A549 (cell line): ENCODE data around the gene GMDS. TPM values are rescaled to one million over a fixed set of nuclear protein-coding genes. Genes with fewer than 3 reads are reported as not detected.

ENCODE experiments used
- ATAC-seq, 2 experiments: fragments of 200-7000 bp in 1 of 2; fragments of >200 bp in 1 of 2; cut with Nextera tagmentation in 1 of 2; cut with Tn5 transposase in 1 of 2; 3 replicates each; pipeline versions ENCODE4 v1.8.0 to v1.9.1; 2018 to 2020; ENCODE audit warnings: mild to moderate bottlenecking in 1 of 2, moderate library complexity in 1 of 2
- CTCF ChIA-PET: fragments of 300-600 bp; sonication (Branson Sonifier 250); formaldehyde crosslinking; extraction: SDS; loops from one replicate; lab custom pipeline; 2021; ENCODE audit warnings: antibody characterized with exemption, inconsistent platforms; lab: Yijun Ruan, JAX
- POLR2A ChIA-PET: fragments of 350-600 bp; formaldehyde crosslinking; extraction: SDS; loops from one replicate; lab custom pipeline; 2021; ENCODE audit warnings: antibody characterized with exemption, inconsistent platforms; lab: Yijun Ruan, JAX
- DNase-seq, 2 experiments: peaks; one replicate each; pipeline versions ENCODE4 v3.0.0 to v3.0.0-alpha.2; 2011 to 2016; ENCODE audit warnings: low read depth in 1 of 2, low spot score in 1 of 2
- FAIRE-seq: peaks from 2 replicates; lab custom pipeline; 2011; peaks lifted over from hg19 to GRCh38; lab: Jason Lieb, UNC
- H3K27ac ChIP-seq, 2 experiments: fragments of >200 bp; sonication (Bioruptor Twin); formaldehyde crosslinking; 3 replicates each; pipeline ENCODE4 v1.5.1; 2016 to 2017
- H3K4me1 ChIP-seq: fragments of >200 bp; sonication (Bioruptor Twin); formaldehyde crosslinking; 3 replicates; pipeline ENCODE4 v1.6.1; 2016
- H3K4me2 ChIP-seq: fragments of >200 bp; sonication (Bioruptor Twin); formaldehyde crosslinking; 3 replicates; pipeline ENCODE4 v1.6.1; 2016
- H3K4me3 ChIP-seq: fragments of >200 bp; sonication (Bioruptor Twin); formaldehyde crosslinking; 3 replicates; pipeline ENCODE4 v1.5.1; 2016
- H3K9me3 ChIP-seq: fragments of >200 bp; sonication (Bioruptor Twin); formaldehyde crosslinking; 3 replicates; pipeline ENCODE4 v1.6.1; 2016
- ATOH8 ChIP-seq: fragments of 250-450 bp; sonication (Bioruptor Pico); IDR thresholded peaks from 2 replicates; pipeline ENCODE4 v1.5.0; 2020; ENCODE audit warnings: low read depth, mild to moderate bottlenecking, moderate library complexity
- CBX2 ChIP-seq: fragments of 200-600 bp; sonication (generic); IDR thresholded peaks from 2 replicates; pipeline ENCODE4 v1.6.1; 2016; ENCODE audit warnings: low read depth, mild to moderate bottlenecking, borderline replicate concordance
- CHD2 ChIP-seq: fragments of 150-350 bp; IDR thresholded peaks from 2 replicates; pipeline ENCODE4 v1.6.1; 2014; ENCODE audit warnings: low read length; ENCODE audit not compliant: partially characterized antibody
- CHD4 ChIP-seq: fragments of 200-600 bp; sonication (generic); IDR thresholded peaks from 2 replicates; pipeline ENCODE4 v1.6.1; 2016; ENCODE audit warnings: antibody characterized with exemption, mild to moderate bottlenecking, borderline replicate concordance
- CTCF ChIP-seq: fragments of >200 bp; sonication (Bioruptor Twin); formaldehyde crosslinking; IDR thresholded peaks from 3 replicates; pipeline ENCODE4 v1.5.1; 2016
- E2F6 ChIP-seq: IDR thresholded peaks from 2 replicates; pipeline ENCODE4 v1.6.1; 2012; ENCODE audit warnings: low read depth, borderline replicate concordance
- EHMT2 ChIP-seq: fragments of 200-600 bp; sonication (generic); IDR thresholded peaks from 2 replicates; pipeline ENCODE4 v1.6.1; 2016; ENCODE audit warnings: antibody characterized with exemption, low read depth, mild to moderate bottlenecking, moderate library complexity
- HOXB5 ChIP-seq: fragments of 250-450 bp; sonication (Bioruptor Pico); IDR thresholded peaks from 2 replicates; pipeline ENCODE4 v1.5.0; 2020; ENCODE audit warnings: mild to moderate bottlenecking, moderate library complexity
- JUNB ChIP-seq: fragments of >200 bp; sonication (Bioruptor Twin); formaldehyde crosslinking; IDR thresholded peaks from 2 replicates; pipeline ENCODE4 v1.6.1; 2016
- KDM1A ChIP-seq: fragments of 200-600 bp; sonication (generic); IDR thresholded peaks from 2 replicates; pipeline ENCODE4 v1.6.1; 2016; ENCODE audit warnings: low read depth, mild to moderate bottlenecking
- KDM5A ChIP-seq: fragments of 200-600 bp; sonication (generic); IDR thresholded peaks from 2 replicates; pipeline ENCODE4 v1.6.1; 2016; ENCODE audit warnings: antibody characterized with exemption, mild to moderate bottlenecking
- MAZ ChIP-seq: fragments of 150-350 bp; IDR thresholded peaks from 2 replicates; pipeline ENCODE4 v1.6.1; 2014; ENCODE audit warnings: antibody characterized with exemption, low read depth, low read length, borderline replicate concordance
- NPAS2 ChIP-seq: fragments of 250-450 bp; sonication (Bioruptor Pico); IDR thresholded peaks from 2 replicates; pipeline ENCODE4 v1.8.0; 2022; ENCODE audit warnings: mild to moderate bottlenecking, moderate library complexity, borderline replicate concordance
- POLR2A ChIP-seq: IDR thresholded peaks from 2 replicates; pipeline ENCODE4 v1.6.1; 2012; ENCODE audit warnings: mild to moderate bottlenecking, low read length
- RAD21 ChIP-seq, 2 experiments: fragments of >200 bp in 1 of 2; sonication (Bioruptor Twin) in 1 of 2; formaldehyde crosslinking in 1 of 2; IDR thresholded peaks in 1 of 2; conservative IDR thresholded peaks in 1 of 2; 2 replicates in 1 of 2; 3 replicates in 1 of 2; pipeline ENCODE4 v1.6.1; 2012 to 2018; ENCODE audit warnings: inconsistent platforms in 1 of 2
- REST ChIP-seq: fragments of 200-600 bp; sonication (generic); IDR thresholded peaks from 2 replicates; pipeline ENCODE4 v1.6.1; 2016; ENCODE audit warnings: antibody characterized with exemption, mild to moderate bottlenecking, moderate library complexity
- SREBF2 ChIP-seq: fragments of 450-650 bp; IDR thresholded peaks from 2 replicates; pipeline ENCODE4 v1.6.1; 2014; ENCODE audit warnings: mild to moderate bottlenecking, moderate library complexity
- ZFP36 ChIP-seq: fragments of 450-650 bp; IDR thresholded peaks from 2 replicates; pipeline ENCODE4 v1.6.1; 2014; ENCODE audit warnings: borderline replicate concordance; ENCODE audit not compliant: partially characterized antibody
- WGBS: methylation state at CpG from one replicate; pipeline ENCODE4 v1.1.6; 2017; ENCODE audit errors: missing lambda C conversion rate; 5-methylcytosine and 5-hydroxymethylcytosine counted together
- polyA plus RNA-seq, 4 experiments: library from polyadenylated mRNA; depleted of rRNA in 3 of 4; stranded (reverse); fragments of >200 nt; fragmentation: RNase III in 1 of 4; extraction: RNeasy Plus Mini Kit Qiagen cat#74134 plus additional on column Dnase treatment in 1 of 4; gene quantifications; 2 replicates in 3 of 4; 3 replicates in 1 of 4; pipeline ENCODE4 v1.2.3, GENCODE V29; 2011 to 2017
- TF ChIP-seq, protein P1 (sequence below): fragments of 450-650 bp; IDR thresholded peaks from 2 replicates; pipeline ENCODE4 v1.6.1; 2014; ENCODE audit warnings: antibody characterized with exemption

Gene GMDS
- polyA plus RNA-seq, 2 of the 4 experiments (the other 2 are of a cell fraction), result 9.9 to 12.4 TPM

DNA sequence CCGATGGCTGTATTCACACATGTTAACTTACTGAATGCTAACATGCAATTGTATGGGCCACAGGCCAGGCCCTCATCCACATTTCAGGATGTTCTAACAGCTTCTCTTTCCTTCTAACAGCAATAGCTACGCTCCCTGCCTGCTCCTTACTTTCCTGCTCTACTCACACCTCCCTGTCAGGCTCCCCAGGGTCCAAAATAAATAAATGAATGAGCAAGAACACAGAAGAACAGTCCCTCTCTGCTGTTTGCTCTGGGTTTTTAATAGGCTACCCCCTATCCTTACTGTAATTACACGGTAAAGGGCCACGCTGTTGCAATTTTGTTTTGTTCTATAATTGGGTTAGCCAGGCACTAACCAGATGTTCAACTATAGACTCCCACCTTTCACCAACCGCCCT is 135.6 kb downstream of the GMDS start:
- H3K4me2 ChIP-seq, result no peak overlapping the region
- ChIA-PET POLR2A (no interaction called here), CTCF (no interaction called here)
- H3K4me1 ChIP-seq, result peaks cover 9% of the 10 kb centered on the region
- TF ChIP-seq JUNB (no peak), E2F6 (no peak), ZFP36 (no peak), KDM5A (no peak), CBX2 (no peak), CHD2 (no peak), HOXB5 (CRISPR knock-in tag) (no peak), POLR2A (no peak), REST (no peak), CTCF (no peak), CHD4 (no peak), MAZ (no peak)
- 92% methylated on average over 5 of the region's 5 CpGs for WGBS
- FAIRE-seq (no peak), DNase-seq (no peak), ATAC-seq (no peak)
- no peaks in the 10 kb centered on the region for H3K9me3 ChIP-seq
- H3K27ac ChIP-seq, result no peak overlapping the region
- no peak overlapping the region for H3K4me3 ChIP-seq

DNA sequence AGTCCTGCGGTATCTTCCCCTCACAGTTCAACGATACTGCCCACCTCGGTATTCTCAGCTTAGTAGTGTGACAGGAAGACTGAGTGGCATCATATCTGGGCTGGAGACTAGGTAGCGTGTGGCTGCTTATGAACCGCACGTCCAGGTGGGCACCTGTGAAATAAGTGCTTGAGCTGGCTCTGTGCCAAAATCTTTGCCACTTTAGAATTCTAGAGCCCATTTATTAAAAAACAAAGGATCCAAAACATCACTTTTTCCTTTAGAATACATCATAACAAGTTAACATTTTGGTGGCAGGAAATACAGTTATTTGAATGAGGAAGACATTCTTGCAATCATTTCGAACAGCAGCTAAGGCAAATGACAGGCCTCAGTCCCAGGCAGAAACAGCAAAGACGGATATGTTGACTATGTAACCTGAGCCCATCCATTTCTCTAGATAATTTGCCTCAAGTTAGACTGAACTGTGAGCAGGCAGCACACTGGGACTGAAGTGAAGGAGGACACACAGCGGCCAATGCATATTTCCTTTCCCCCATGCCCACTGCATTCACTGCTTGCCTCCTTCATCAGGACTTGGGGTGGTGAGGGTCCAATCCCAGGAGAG is 136.6 kb downstream of the GMDS start:
- WGBS, result 88% methylated on average over 9 of the region's 9 CpGs
- ATAC-seq, result no peak
- TF ChIP-seq CHD4, result no peak
- no peak overlapping the region for H3K4me2 ChIP-seq
- H3K4me3 ChIP-seq, result no peak overlapping the region
- no peaks in the 10 kb centered on the region for H3K9me3 ChIP-seq
- ChIA-PET CTCF (interaction anchor here (2.3 kb wide), 1 partner anchor 498 kb away, joined by 9 read pairs; no protein-coding TSS in a partner anchor), POLR2A (no interaction called here)
- DNase-seq, result no peak
- H3K27ac ChIP-seq, result no peak overlapping the region
- peaks cover 13% of the 10 kb centered on the region for H3K4me1 ChIP-seq
- FAIRE-seq, result no peak

GRCh38 chr6:2104524-2104880 is 140.9 kb downstream of the GMDS start:
- no peaks in the 10 kb centered on the region for H3K9me3 ChIP-seq
- H3K4me2 ChIP-seq, result no peak overlapping the region
- no peak for TF ChIP-seq SREBF2
- TF ChIP-seq NPAS2 (CRISPR knock-in tag), result no peak
- TF ChIP-seq EHMT2, result no peak
- TF ChIP-seq KDM1A, result no peak
- TF ChIP-seq ATOH8 (CRISPR knock-in tag), result no peak
- no peak for TF ChIP-seq CHD2
- TF ChIP-seq, protein P1, sequence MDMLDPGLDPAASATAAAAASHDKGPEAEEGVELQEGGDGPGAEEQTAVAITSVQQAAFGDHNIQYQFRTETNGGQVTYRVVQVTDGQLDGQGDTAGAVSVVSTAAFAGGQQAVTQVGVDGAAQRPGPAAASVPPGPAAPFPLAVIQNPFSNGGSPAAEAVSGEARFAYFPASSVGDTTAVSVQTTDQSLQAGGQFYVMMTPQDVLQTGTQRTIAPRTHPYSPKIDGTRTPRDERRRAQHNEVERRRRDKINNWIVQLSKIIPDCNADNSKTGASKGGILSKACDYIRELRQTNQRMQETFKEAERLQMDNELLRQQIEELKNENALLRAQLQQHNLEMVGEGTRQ, result no peak
- no peak for TF ChIP-seq RAD21 (conservative IDR thresholded peaks at IDR 0.05 in 1 of 2, IDR thresholded peaks at IDR 0.05 in 1 of 2)
- ChIA-PET POLR2A (interaction anchor here (1.4 kb wide), 1 partner anchor 494 kb away, joined by 10 read pairs; the partner anchor contains the start of gene FOXC1), CTCF (interaction anchor here (0.6 to 1.5 kb wide), 34 partner anchors 8 to 1515 kb away, joined by 3 to 23 read pairs (median 4); partner anchors contain the start of gene FOXC1)
- H3K27ac ChIP-seq, result no peak overlapping the region
- DNase-seq (no peak), FAIRE-seq (no peak), ATAC-seq (no peak)
- H3K4me3 ChIP-seq, result no peak overlapping the region
- 3% methylated on average over 1 of the region's 1 CpG for WGBS
- H3K4me1 ChIP-seq, result peaks cover 25% of the 10 kb centered on the region
